Measurements from ENCODE around the gene GPX6. TPM values are rescaled to one million over a fixed set of nuclear protein-coding genes. Genes with fewer than 3 reads are reported as not detected.
"Not testable (repeated sequence)": the region's sequence is repeated elsewhere in the genome, so short reads cannot be mapped to it uniquely, and the experiment has no call there.

Gene GPX6
- total RNA-seq, 1 experiment from 2014 or later: not detected

DNA sequence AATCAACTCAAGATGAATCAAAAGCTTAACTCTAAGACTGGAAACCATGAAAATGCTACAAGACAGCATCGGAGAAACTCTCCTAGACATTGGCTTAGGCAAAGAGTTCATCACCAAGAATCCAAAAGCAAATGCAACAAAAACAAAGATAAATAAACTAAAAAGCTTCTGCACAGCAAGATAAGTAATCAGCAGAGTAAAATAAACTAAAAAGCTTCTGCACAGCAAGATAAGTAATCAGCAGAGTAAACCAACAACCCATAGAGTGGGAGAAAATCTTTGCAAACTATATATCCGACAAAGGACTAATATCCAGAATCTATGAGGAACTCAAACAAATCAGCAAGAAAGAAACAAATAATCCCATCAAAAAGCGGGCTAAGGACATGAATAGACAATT lies 31.4 kb upstream of the GPX6 start:
- not testable (repeated sequence) for DNase-seq; H3K27ac ChIP-seq (ENCODE audit: low read length); H3K4me3 ChIP-seq (ENCODE audit: low read length)

DNA sequence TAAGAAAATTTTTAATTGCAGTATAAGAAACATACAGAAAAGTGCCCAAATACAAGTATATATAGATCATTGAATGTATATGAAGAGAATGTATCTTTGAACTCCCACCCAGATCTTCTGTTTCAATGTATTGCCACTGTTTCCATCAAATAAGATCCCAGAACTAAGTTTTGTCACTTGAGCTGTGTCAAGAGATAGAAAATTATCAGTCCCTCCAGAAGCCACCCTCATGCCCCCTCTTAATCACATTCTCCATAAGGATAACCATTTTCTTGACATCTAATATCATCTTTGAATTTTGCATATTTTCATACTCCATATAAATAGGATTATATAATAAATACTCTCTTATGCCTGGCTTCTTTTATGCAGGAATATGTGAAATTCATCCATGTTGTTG lies 30.4 kb upstream of the GPX6 start:
- Histone ChIP-seq H3K9ac (ENCODE audit: low read length) (no peak overlapping the region), H3K9me3 (ENCODE audit: low read length) (no peaks in the 10 kb centered on the region), H3K9me2 (replicated peaks; ENCODE audit: insufficient read depth, low read length) (no peaks in the 10 kb centered on the region), H3K79me2 (ENCODE audit: low read length) (no peaks in the 10 kb centered on the region), H2AFZ (ENCODE audit: low read length) (no peak overlapping the region), H3K4me3 (ENCODE audit: low read length) (no peak overlapping the region), H4K20me1 (ENCODE audit: insufficient read depth, low read depth, low read length) (no peaks in the 10 kb centered on the region), H3K4me1 (ENCODE audit: low read length) (peaks cover 19% of the 10 kb centered on the region), H3K27ac (ENCODE audit: low read length) (no peak overlapping the region), H3K36me3 (ENCODE audit: insufficient read depth, low read length) (no peaks in the 10 kb centered on the region), H3K27me3 (ENCODE audit: low read length) (no peaks in the 10 kb centered on the region), H3K4me2 (ENCODE audit: low read depth, low read length, poor library complexity, severe bottlenecking) (no peak overlapping the region)
- DNase-seq: no peak

More for the DNA sequence above, 31.4 kb upstream of the GPX6 start:
- H3K9ac ChIP-seq (ENCODE audit: low read length); H3K9me3 ChIP-seq (ENCODE audit: low read length); H3K79me2 ChIP-seq (ENCODE audit: low read length); H3K27me3 ChIP-seq (ENCODE audit: low read length); H3K36me3 ChIP-seq (ENCODE audit: insufficient read depth, low read length); H3K4me2 ChIP-seq (ENCODE audit: low read depth, low read length, poor library complexity, severe bottlenecking); H4K20me1 ChIP-seq (ENCODE audit: insufficient read depth, low read depth, low read length); H3K9me2 ChIP-seq (replicated peaks; ENCODE audit: insufficient read depth, low read length); H2AFZ ChIP-seq (ENCODE audit: low read length): not testable (repeated sequence)
- peaks cover 19% of the 10 kb centered on the region for H3K4me1 ChIP-seq (ENCODE audit: low read length)

DNA sequence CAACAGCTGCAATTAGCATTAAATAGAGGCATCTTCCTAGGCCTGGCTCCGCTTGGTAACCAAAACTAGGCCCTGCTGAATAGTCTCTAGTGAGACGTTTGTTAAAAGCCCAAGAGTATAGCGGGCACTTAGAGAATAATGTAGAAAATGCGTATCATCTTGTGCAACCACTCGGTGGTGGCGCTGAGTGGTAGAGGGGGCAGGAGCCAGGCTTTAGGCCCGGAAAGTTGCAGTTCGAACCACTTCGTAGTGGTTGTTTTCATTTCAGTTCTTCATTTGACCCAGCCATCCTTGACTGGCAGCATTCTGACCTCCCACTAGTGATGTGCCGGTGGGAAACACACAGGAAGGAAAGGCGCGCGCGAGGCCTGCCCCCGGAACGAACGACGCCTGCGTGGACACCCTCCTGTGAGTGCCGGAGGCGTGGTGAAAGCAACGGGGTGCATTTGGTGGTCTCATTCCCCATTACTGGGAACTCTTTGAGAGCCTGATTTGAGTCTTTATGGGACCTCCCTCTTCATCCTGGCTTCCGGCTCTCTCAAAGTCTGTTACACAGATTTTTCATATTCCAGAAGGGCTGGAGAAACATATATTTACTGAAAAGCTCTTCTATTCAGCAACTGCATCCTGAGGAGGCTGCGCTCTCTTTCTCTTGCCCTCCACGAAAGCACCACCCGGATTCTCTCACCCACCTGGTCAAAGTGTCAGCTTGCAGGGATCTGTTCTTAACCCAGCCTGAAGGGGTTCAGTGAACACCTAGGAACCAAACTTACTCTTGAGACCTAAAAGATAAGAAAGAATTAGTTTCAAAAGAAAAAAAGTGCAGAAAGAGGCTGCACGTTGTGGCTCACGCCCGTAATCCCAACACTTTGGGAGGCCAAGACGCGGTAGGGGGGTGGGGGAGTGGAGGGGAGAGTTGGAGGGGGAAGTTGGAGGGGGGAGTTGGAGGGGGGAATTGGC lies 28.3 kb upstream of the GPX6 start:
- peak overlapping the region; percentile 6 for H3K9ac ChIP-seq (ENCODE audit: low read length)
- no peaks in the 10 kb centered on the region for H3K27me3 ChIP-seq (ENCODE audit: low read length)
- H3K4me2 ChIP-seq (ENCODE audit: low read depth, low read length, poor library complexity, severe bottlenecking): peak overlapping the region; percentile 75
- H3K79me2 ChIP-seq (ENCODE audit: low read length): no peaks in the 10 kb centered on the region
- H3K9me3 ChIP-seq (ENCODE audit: low read length): no peaks in the 10 kb centered on the region
- no peak overlapping the region for H3K27ac ChIP-seq (ENCODE audit: low read length)
- no peaks in the 10 kb centered on the region for H3K36me3 ChIP-seq (ENCODE audit: insufficient read depth, low read length)
- peaks cover 19% of the 10 kb centered on the region for H3K4me1 ChIP-seq (ENCODE audit: low read length)
- no peaks in the 10 kb centered on the region for H4K20me1 ChIP-seq (ENCODE audit: insufficient read depth, low read depth, low read length)
- H3K4me3 ChIP-seq (ENCODE audit: low read length): peak overlapping the region; percentile 27
- no peaks in the 10 kb centered on the region for H3K9me2 ChIP-seq (replicated peaks; ENCODE audit: insufficient read depth, low read length)
- peak; percentile 50 for DNase-seq
- H2AFZ ChIP-seq (ENCODE audit: low read length): peak overlapping the region; percentile 86

DNA sequence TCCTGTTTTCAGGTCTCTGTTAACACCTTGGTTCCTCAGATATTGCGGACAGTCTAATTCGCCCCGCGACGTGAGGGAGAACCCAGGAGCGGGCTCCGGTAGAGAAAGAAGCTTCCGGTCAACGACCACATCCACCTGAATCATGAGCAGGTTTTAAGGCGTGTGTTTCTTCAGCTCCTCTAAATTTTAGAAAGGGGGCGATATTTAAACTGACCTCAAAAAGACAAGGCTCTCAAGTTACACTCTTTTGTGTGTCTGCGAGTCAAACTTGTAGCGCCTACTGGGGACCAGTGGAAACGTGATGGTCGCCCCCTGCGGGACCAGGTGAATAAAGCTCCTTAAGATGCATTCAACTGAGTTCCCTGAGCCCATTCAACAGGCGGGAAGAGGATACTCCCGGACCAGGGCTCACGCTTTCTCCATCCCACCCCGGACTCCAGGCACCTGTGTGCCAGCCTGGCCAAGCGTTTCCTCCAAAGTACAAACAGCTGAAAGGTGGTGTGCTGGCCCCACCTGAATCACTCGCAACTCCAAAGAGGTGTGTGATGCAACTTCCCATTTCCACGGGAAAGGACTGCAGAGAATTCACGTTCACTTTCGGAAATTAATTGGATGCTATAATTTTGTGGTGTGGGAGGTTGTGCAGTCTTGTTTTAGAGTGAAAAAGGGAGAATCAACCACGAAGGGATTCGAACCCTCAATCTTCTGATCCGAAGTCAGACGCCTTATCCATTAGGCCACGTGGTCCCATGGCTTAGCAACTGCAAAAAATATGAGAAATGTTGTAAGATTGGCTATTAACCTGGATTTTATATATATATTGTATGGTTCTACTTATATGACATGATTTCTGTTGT lies 27.1 kb upstream of the GPX6 start:
- H3K9ac ChIP-seq (ENCODE audit: low read length): peak overlapping the region; percentile 64
- H3K27ac ChIP-seq (ENCODE audit: low read length): no peak overlapping the region
- peaks cover 19% of the 10 kb centered on the region for H3K4me1 ChIP-seq (ENCODE audit: low read length)
- 0 out of 2 replicates have a peak overlapping the region, but pooled peaks have one; percentile 25 for H2AFZ ChIP-seq (ENCODE audit: low read length)
- H3K4me3 ChIP-seq (ENCODE audit: low read length): peak overlapping the region; percentile 68
- peak; percentile 92 for DNase-seq
- H3K36me3 ChIP-seq (ENCODE audit: insufficient read depth, low read length): no peaks in the 10 kb centered on the region
- H3K27me3 ChIP-seq (ENCODE audit: low read length): no peaks in the 10 kb centered on the region
- no peaks in the 10 kb centered on the region for H3K79me2 ChIP-seq (ENCODE audit: low read length)
- no peaks in the 10 kb centered on the region for H3K9me3 ChIP-seq (ENCODE audit: low read length)
- H4K20me1 ChIP-seq (ENCODE audit: insufficient read depth, low read depth, low read length): no peaks in the 10 kb centered on the region
- peak overlapping the region; percentile 75 for H3K4me2 ChIP-seq (ENCODE audit: low read depth, low read length, poor library complexity, severe bottlenecking)
- no peaks in the 10 kb centered on the region for H3K9me2 ChIP-seq (replicated peaks; ENCODE audit: insufficient read depth, low read length)

DNA sequence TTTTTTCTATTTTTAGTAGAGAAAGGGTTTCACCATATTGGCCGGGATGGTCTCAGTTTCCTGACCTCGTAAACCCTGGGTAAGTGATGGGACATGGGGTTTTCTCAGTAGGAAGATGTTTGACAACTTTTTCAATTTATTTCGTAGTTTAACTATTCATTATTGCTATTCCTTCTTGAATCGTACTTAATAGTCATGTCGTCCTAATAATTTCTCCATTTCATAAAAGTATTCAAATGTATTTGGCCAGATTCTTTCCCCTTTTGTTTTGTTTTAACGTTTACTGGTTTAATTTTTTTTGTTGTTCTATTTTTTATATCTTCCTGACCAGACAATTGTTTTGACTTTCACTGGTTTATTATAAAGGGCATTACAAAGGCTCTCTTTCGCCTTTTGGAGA lies 26.4 kb upstream of the GPX6 start:
- Histone ChIP-seq H3K27me3 (ENCODE audit: low read length) (no peaks in the 10 kb centered on the region), H3K4me1 (ENCODE audit: low read length) (peaks cover 19% of the 10 kb centered on the region), H3K9me2 (replicated peaks; ENCODE audit: insufficient read depth, low read length) (no peaks in the 10 kb centered on the region), H4K20me1 (ENCODE audit: insufficient read depth, low read depth, low read length) (no peaks in the 10 kb centered on the region), H3K4me3 (ENCODE audit: low read length) (peak overlapping the region; percentile 68; the same call in 1 of the 2 replicates), H3K27ac (ENCODE audit: low read length) (no peak overlapping the region), H3K9me3 (ENCODE audit: low read length) (no peaks in the 10 kb centered on the region), H3K9ac (ENCODE audit: low read length) (no peak overlapping the region), H3K36me3 (ENCODE audit: insufficient read depth, low read length) (no peaks in the 10 kb centered on the region), H2AFZ (ENCODE audit: low read length) (no peak overlapping the region), H3K4me2 (ENCODE audit: low read depth, low read length, poor library complexity, severe bottlenecking) (peak overlapping the region; percentile 75), H3K79me2 (ENCODE audit: low read length) (no peaks in the 10 kb centered on the region)
- DNase-seq: no peak

DNA sequence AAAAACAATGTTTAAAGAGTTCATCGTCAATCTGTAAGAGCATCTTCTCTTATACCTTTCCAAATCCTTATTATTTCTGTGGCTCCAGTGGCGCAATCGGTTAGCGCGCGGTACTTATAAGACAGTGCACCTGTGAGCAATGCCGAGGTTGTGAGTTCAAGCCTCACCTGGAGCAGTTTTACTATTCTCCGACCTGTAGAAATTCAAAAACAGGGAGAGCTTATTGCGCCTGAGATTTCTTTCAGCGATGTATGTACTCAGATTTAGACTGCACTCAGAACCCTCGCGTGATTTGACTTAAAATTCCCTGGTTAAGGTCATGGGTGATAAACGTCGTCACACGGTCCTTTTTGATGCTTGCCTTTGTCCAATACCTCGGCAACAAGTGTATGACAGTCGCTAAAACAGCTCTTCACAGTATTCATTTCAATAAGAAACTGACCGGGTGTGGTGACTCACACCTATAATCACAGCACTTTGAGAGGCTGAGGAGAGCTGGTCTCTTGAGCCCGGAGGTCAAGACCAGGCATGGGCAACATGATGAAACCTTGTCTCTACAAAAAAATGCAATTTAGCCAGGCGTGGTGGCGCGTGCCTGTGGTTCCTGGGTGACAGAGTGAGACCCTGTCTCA lies 22.0 kb upstream of the GPX6 start:
- Histone ChIP-seq H3K4me3 (ENCODE audit: low read length) (no peak overlapping the region), H3K4me2 (ENCODE audit: low read depth, low read length, poor library complexity, severe bottlenecking) (peak overlapping the region; percentile 11), H3K36me3 (ENCODE audit: insufficient read depth, low read length) (no peaks in the 10 kb centered on the region)

DNA sequence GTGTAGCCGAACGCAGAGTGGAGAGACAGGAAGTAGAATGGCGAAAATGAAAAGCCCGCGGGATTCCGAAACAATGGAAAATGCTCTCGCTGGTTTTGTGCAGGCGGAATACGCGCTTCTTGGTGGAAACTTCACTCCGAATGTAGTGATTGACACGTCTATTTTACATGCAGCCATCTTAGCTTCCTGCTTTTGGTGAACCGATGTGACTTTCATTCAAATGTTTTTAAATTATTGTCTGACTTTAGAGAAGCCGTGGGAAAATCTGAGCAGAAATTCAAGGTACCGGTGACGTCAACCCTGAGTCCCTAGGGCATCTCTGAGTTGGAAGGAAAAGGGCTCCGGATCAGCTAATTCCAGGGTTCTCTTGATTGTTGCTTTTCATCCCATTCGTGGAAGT lies 21.5 kb upstream of the GPX6 start:
- no peaks in the 10 kb centered on the region for H3K27me3 ChIP-seq (ENCODE audit: low read length)
- H3K9me2 ChIP-seq (replicated peaks; ENCODE audit: insufficient read depth, low read length): no peaks in the 10 kb centered on the region
- H3K9me3 ChIP-seq (ENCODE audit: low read length): no peaks in the 10 kb centered on the region
- H2AFZ ChIP-seq (ENCODE audit: low read length): no peak overlapping the region
- no peak overlapping the region for H3K9ac ChIP-seq (ENCODE audit: low read length)
- H3K4me2 ChIP-seq (ENCODE audit: low read depth, low read length, poor library complexity, severe bottlenecking): no peak overlapping the region
- H3K79me2 ChIP-seq (ENCODE audit: low read length): no peaks in the 10 kb centered on the region
- H3K4me1 ChIP-seq (ENCODE audit: low read length): no peaks in the 10 kb centered on the region
- no peaks in the 10 kb centered on the region for H4K20me1 ChIP-seq (ENCODE audit: insufficient read depth, low read depth, low read length)
- H3K27ac ChIP-seq (ENCODE audit: low read length): no peak overlapping the region
- DNase-seq: no peak
- no peak overlapping the region for H3K4me3 ChIP-seq (ENCODE audit: low read length)
- no peaks in the 10 kb centered on the region for H3K36me3 ChIP-seq (ENCODE audit: insufficient read depth, low read length)

More for the DNA sequence above, 22.0 kb upstream of the GPX6 start:
- Histone ChIP-seq H4K20me1 (ENCODE audit: insufficient read depth, low read depth, low read length) (no peaks in the 10 kb centered on the region), H3K9me3 (ENCODE audit: low read length) (no peaks in the 10 kb centered on the region), H3K9ac (ENCODE audit: low read length) (no peak overlapping the region), H3K27me3 (ENCODE audit: low read length) (no peaks in the 10 kb centered on the region), H3K4me1 (ENCODE audit: low read length) (peaks cover 1% of the 10 kb centered on the region), H2AFZ (ENCODE audit: low read length) (no peak overlapping the region), H3K9me2 (replicated peaks; ENCODE audit: insufficient read depth, low read length) (no peaks in the 10 kb centered on the region), H3K27ac (ENCODE audit: low read length) (no peak overlapping the region), H3K79me2 (ENCODE audit: low read length) (no peaks in the 10 kb centered on the region)
- DNase-seq: no peak

DNA sequence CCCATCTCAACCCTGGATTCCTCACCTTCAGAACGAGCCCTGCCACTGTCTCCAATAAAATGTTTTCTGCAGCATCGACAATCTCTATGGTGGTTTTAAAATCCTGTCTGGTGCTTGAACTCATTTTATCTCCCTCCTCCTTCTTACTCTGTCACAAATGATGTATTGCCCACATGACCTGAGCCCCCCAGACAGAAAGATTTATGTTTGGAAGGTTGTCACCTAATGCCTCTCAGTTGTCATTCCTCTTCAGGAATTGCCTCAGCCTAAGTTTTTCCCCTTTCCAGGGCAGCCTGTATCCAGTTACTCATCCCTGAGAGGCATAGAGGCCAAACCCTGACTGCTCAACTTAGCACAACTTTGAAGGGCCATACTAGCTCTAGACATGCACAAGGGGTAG lies 19.3 kb upstream of the GPX6 start:
- no peaks in the 10 kb centered on the region for H3K9me2 ChIP-seq (replicated peaks; ENCODE audit: insufficient read depth, low read length)
- no peaks in the 10 kb centered on the region for H3K9me3 ChIP-seq (ENCODE audit: low read length)
- no peaks in the 10 kb centered on the region for H3K27me3 ChIP-seq (ENCODE audit: low read length)
- H3K36me3 ChIP-seq (ENCODE audit: insufficient read depth, low read length): no peaks in the 10 kb centered on the region
- H3K79me2 ChIP-seq (ENCODE audit: low read length): no peaks in the 10 kb centered on the region
- H3K9ac ChIP-seq (ENCODE audit: low read length): no peak overlapping the region
- H3K4me3 ChIP-seq (ENCODE audit: low read length): no peak overlapping the region
- H3K4me2 ChIP-seq (ENCODE audit: low read depth, low read length, poor library complexity, severe bottlenecking): no peak overlapping the region
- no peaks in the 10 kb centered on the region for H3K4me1 ChIP-seq (ENCODE audit: low read length)
- no peaks in the 10 kb centered on the region for H4K20me1 ChIP-seq (ENCODE audit: insufficient read depth, low read depth, low read length)
- DNase-seq: no peak
- H3K27ac ChIP-seq (ENCODE audit: low read length): no peak overlapping the region
- no peak overlapping the region for H2AFZ ChIP-seq (ENCODE audit: low read length)

Data from Karpas-422 (cell line).